SK-N-MC (cell line): ENCODE data around the gene SPAG6.
"Not testable (repeated sequence)": the region's sequence is repeated elsewhere in the genome, so short reads cannot be mapped to it uniquely, and the experiment has no call there.

Source experiments
- DNase-seq: peaks from one replicate; pipeline ENCODE4 v3.0.0-alpha.2; 2011; ENCODE audit warnings: low read depth, low spot score
- H3K27ac ChIP-seq: fragments of 200-600 bp; sonication (generic); 2 replicates; pipeline ENCODE4 v1.5.1; 2016; ENCODE audit warnings: mixed run types
- H3K36me3 ChIP-seq: fragments of 200-600 bp; sonication (generic); 2 replicates; pipeline ENCODE4 v1.6.1; 2017; ENCODE audit warnings: antibody characterized with exemption, low read length, mixed read lengths; ENCODE audit not compliant: insufficient read depth
- H3K4me3 ChIP-seq: fragments of 200-600 bp; sonication (generic); 2 replicates; pipeline ENCODE4 v1.5.1; 2016
- H3K9ac ChIP-seq: fragments of 200-600 bp; sonication (generic); 2 replicates; pipeline ENCODE4 v1.8.0; 2017; ENCODE audit warnings: mixed run types, mixed read lengths; ENCODE audit not compliant: insufficient read length
- H3K9me3 ChIP-seq: fragments of 200-600 bp; sonication (generic); 2 replicates; pipeline ENCODE4 v1.6.1; 2017; ENCODE audit warnings: low read depth, mild to moderate bottlenecking, antibody characterized with exemption, low read length, moderate library complexity, mixed read lengths
- EZH2 ChIP-seq: fragments of 200-600 bp; sonication (generic); IDR thresholded peaks from one replicate; pipeline ENCODE4 v1.6.1; 2017; ENCODE audit warnings: antibody characterized with exemption
- FOXP2 ChIP-seq: optimal IDR thresholded peaks from 2 replicates; pipeline ENCODE3; 2011; ENCODE audit warnings: mild to moderate bottlenecking, moderate library complexity; ENCODE audit not compliant: insufficient read depth; ENCODE audit errors: extremely low read length, control extremely low read depth
- POLR2AphosphoS5 ChIP-seq: IDR thresholded peaks from 2 replicates; pipeline ENCODE4 v1.6.1; 2012; ENCODE audit warnings: mild to moderate bottlenecking, low read depth, low read length, borderline replicate concordance

The SPAG6 gene

GRCh38 chr10:22356324-22356873 lies 11.1 kb downstream of the SPAG6 start:
- no peak overlapping the region for H3K4me3 ChIP-seq
- TF ChIP-seq FOXP2 (no peak), EZH2 (no peak), POLR2AphosphoS5 (no peak)
- DNase-seq = no peak
- no peak overlapping the region for H3K27ac ChIP-seq
- no peaks in the 10 kb centered on the region for H3K36me3 ChIP-seq
- no peaks in the 10 kb centered on the region for H3K9me3 ChIP-seq
- H3K9ac ChIP-seq = no peak overlapping the region

- DNase-seq, H3K9me3 ChIP-seq, H3K36me3 ChIP-seq, H3K9ac ChIP-seq, H3K27ac ChIP-seq, H3K4me3 ChIP-seq: not testable (repeated sequence)
Measured at GRCh38 chr10:22357770-22358169, 12.5 kb downstream of the SPAG6 start.

- TF ChIP-seq POLR2AphosphoS5 = no peak
- no peaks in the 10 kb centered on the region for H3K9me3 ChIP-seq
- H3K27ac ChIP-seq = no peak overlapping the region
- no peaks in the 10 kb centered on the region for H3K36me3 ChIP-seq
- no peak overlapping the region for H3K9ac ChIP-seq
- DNase-seq = no peak
- no peak overlapping the region for H3K4me3 ChIP-seq
Measured at GRCh38 chr10:22363305-22363704, 18.0 kb downstream of the SPAG6 start.

GRCh38 chr10:22364407-22365140 lies 19.3 kb downstream of the SPAG6 start:
- Histone ChIP-seq H3K36me3 (no peaks in the 10 kb centered on the region), H3K4me3 (no peak overlapping the region), H3K9me3 (no peaks in the 10 kb centered on the region), H3K9ac (no peak overlapping the region), H3K27ac (no peak overlapping the region)
- TF ChIP-seq EZH2 = no peak
- no peak for TF ChIP-seq POLR2AphosphoS5
- no peak for TF ChIP-seq FOXP2
- no peak for DNase-seq

GRCh38 chr10:22365233-22365632 lies 19.9 kb downstream of the SPAG6 start:
- Histone ChIP-seq H3K9ac (no peak overlapping the region), H3K36me3 (no peaks in the 10 kb centered on the region), H3K4me3 (no peak overlapping the region), H3K27ac (peak overlapping the region; percentile 57; the same call in 1 of the 2 replicates), H3K9me3 (no peaks in the 10 kb centered on the region)
- DNase-seq = no peak
- TF ChIP-seq POLR2AphosphoS5 (no peak), EZH2 (no peak), FOXP2 (no peak)

- Histone ChIP-seq H3K4me3 (no peak overlapping the region), H3K27ac (peak overlapping the region; percentile 92), H3K9me3 (no peaks in the 10 kb centered on the region), H3K9ac (no peak overlapping the region), H3K36me3 (no peaks in the 10 kb centered on the region)
- TF ChIP-seq FOXP2 = no peak
- no peak for TF ChIP-seq EZH2
- TF ChIP-seq POLR2AphosphoS5 = no peak
- DNase-seq = peak; percentile 16
Measured at GRCh38 chr10:22365644-22366434, 20.5 kb downstream of the SPAG6 start.

GRCh38 chr10:22366435-22366703 lies 21.1 kb downstream of the SPAG6 start:
- no peak overlapping the region for H3K9ac ChIP-seq
- no peak for TF ChIP-seq FOXP2
- no peak for TF ChIP-seq EZH2
- no peak for TF ChIP-seq POLR2AphosphoS5
- no peaks in the 10 kb centered on the region for H3K36me3 ChIP-seq
- no peaks in the 10 kb centered on the region for H3K9me3 ChIP-seq
- H3K4me3 ChIP-seq = peak overlapping the region; percentile 10; the same call in 1 of the 2 replicates
- H3K27ac ChIP-seq = peak overlapping the region; percentile 92
- no peak for DNase-seq

GRCh38 chr10:22366771-22367170 lies 21.5 kb downstream of the SPAG6 start:
- Histone ChIP-seq H3K4me3 (peak overlapping the region; percentile 10; the same call in 1 of the 2 replicates), H3K9me3 (no peaks in the 10 kb centered on the region), H3K9ac (peak overlapping the region; percentile 47), H3K36me3 (no peaks in the 10 kb centered on the region), H3K27ac (peak overlapping the region; percentile 92)
- TF ChIP-seq FOXP2 (no peak), EZH2 (no peak), POLR2AphosphoS5 (no peak)
- DNase-seq = no peak
